Astrocyte of the hippocampus (primary cell): ENCODE results near the gene NFKBIL1.
"Not testable (repeated sequence)": the region's sequence is repeated elsewhere in the genome, so short reads cannot be mapped to it uniquely, and the experiment has no call there.

Experiments used
- DNase-seq: peaks from one replicate; pipeline ENCODE4 v3.0.0; 2011; ENCODE audit warnings: low read depth, low spot score

NFKBIL1 gene, protein sequence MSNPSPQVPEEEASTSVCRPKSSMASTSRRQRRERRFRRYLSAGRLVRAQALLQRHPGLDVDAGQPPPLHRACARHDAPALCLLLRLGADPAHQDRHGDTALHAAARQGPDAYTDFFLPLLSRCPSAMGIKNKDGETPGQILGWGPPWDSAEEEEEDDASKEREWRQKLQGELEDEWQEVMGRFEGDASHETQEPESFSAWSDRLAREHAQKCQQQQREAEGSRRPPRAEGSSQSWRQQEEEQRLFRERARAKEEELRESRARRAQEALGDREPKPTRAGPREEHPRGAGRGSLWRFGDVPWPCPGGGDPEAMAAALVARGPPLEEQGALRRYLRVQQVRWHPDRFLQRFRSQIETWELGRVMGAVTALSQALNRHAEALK

DNA sequence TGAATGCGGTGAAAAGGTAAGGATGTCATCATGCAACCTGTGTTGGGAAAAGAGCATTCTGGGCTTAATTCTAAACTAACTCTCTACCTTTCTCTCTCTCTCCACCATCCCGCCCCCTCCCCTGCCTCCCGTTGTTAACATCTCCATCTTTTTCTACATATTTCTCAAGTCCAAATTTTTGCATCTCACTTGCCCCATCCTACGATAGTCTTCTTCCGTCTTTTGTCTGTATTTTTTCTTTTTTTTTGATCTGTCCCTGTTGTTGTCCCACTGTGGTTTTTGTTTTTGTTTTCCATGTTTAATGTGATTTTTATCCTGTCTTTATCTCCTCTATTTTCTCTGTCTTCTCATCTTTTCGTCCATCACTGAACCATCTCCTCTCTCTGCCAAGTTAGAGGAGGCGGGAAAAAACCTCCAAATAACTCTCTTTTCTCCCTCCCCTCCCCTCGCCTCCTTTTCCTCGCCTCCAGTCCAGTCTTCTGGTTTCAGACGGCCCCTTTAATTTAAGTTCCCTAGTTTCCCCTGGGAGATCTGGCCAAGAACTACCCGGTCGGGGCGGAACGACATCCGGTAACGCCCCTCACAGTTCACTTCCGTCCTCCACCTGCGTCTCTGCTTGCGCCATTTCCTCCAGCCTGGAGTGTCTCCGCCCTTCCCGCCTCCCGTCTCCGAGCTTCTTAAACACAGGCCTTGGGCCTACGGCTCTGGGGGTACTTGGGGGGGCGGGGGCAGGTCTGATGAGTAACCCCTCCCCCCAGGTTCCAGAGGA, at the start of gene NFKBIL1:
Gene NFKBIL1 (plus strand): TSS at position 651 of the 769 bp plus-strand sequence. CDS start 87 bp downstream, at position 738.
- DNase-seq, result peak; percentile 98

DNA sequence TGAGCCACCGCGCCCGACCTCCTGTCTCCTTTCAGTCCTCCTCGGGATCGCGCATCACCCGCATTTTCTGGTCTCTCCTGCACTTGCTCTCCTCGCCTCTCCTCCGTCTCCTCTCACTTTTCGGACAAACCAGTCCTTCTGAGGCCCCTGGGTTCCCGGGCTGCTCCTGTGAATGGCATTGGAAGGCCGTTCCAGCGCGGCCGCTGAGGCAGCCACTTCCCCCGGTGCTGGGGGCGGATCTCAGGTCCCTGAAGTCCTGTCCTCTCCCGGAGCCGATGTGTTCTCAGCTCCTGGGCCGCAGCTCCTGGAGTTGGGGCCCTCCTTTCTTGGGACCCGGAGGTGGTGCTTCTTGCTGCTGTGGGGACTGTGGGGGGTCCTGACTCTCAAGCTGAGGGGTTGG, 48.7 kb upstream of the NFKBIL1 start:
- DNase-seq, result peak; percentile 29

DNA sequence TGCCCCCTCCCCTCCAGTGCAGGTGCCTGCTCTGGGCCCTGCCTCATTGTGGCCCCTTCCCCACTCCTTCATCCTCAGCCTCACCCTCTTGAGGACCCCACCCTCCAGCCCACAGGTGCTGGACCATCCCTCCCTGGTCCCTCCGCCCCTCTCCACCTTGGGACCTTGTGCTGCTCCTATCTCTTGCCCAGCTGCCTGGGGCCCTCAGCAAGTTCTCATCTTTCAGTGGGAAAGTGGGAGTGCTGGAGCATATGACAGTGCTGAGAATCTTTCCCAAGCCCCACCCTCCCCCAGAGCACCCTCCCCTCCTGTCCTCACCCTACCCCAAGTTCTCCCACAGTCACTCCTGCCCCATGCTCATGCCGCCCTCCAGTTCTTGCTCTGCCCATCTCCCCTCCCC, 47.8 kb upstream of the NFKBIL1 start:
- DNase-seq, result not testable (repeated sequence)

DNA sequence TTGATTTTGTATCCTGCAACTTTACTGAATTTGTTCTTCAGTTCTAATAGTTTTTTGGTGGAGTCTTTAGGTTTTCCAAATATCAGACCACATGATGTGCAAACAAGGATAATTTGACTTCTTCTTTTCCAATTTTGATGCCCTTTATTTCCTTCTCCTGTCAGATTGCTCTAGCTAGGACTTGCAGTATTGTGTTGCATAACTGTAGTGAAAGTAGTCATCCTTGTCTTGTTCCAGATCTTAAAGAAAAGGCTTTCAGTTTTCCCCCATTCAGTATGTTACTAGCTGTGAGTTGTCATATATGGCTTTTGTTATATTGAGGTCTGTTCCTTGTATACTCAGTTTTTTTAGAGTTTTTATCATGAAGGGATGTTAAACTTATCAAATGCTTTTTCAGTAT, 44.8 kb upstream of the NFKBIL1 start:
- no peak for DNase-seq

DNA sequence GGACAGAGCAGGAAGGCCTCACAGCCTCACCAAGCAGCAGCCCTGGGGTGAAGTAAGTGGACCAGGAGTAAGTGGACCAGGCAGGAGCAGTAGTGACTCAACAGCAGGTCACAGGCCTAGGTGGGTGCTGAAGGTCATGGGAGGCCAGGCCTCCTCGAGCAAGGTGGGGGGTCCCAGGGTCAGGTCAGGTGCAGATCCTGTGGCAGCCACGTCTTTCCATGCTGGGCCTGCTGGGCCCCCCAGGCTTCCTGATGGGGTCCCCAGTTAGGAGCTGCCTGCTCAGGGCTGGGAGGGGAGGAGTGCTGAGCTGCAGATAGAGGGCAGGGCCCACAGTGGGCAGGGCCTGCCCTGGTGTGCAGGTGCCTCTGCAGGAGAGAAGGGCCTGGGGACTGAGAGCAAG, 38.4 kb upstream of the NFKBIL1 start:
- not testable (repeated sequence) for DNase-seq

DNA sequence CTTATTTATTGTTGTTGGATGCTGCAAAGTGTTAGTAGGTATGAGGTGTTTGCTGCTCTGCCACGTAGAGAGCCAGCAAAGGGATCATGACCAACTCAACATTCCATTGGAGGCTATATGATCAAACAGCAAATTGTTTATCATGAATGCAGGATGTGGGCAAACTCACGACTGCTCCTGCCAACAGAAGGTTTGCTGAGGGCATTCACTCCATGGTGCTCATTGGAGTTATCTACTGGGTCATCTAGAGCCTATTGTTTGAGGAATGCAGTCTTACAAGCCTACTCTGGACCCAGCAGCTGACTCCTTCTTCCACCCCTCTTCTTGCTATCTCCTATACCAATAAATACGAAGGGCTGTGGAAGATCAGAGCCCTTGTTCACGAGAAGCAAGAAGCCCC, 37.4 kb upstream of the NFKBIL1 start:
- no peak for DNase-seq

DNA sequence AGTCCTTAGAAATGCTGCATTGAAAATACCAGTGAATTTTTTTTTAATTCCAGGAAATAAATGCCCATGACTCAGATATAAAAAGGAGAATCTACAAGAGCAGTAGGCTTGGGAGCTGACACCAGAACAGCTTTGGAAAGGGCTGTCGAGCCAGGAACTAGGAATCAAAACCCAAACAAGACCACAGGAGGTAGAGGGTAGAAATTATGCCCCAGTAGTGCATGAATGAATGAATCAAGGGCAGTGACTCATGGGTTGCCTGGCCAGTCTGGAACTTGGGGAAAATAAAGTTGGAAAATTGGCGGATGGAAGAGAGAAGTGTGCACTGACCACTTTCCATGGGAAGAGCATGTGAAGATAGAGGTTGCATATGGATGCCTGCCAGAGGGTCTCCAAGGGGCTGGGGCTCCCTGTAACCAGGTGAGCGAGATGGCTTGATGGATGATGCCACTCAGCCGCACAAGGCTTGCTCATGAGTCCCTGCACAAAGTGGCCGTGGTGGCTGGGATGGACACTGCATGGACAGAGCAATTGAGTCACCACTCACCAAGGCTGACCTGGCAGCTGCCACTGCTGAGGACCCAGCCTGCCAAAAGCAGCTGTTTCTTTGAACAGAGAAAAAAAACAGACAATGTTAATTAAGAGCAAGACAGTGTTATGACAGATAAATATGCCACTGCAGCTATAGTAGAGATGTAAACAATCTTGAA, 33.8 kb upstream of the NFKBIL1 start:
- no peak for DNase-seq

DNA sequence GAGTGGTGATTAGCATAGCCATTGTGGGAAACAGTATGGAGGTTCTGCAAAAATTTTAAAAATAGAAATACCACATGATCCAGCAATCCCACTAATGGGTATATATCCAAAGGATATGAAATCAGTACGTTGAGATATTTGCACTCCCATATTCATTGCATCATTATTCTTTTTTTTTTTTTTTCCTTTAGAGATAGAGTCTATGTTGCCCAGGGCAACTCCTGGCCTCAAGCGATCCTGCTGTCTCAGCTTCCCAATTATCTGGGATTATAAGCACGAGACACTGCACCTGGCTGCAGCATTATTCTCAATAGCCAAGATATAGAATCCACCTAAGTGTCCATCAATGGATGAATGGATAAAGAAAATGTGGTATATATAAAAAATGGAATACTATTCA, 25.6 kb upstream of the NFKBIL1 start:
- no peak for DNase-seq

DNA sequence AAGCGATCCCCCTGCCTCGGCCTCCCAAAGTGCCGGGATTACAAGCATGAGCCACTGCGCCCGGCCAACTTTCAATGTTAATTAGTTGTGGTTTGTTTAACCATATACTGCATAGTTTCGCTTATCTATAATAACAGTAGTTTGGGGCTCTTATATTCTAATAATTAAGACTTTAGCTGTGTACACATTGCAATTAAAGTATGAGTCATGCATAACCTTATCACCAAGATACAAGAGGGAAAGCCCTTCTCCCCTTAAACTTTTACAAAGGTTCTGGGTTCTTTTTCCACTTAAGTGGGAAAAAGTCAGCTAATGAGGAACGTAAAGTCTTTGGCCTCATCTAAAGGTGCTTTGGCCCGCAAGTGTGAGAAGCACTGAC, 21.9 kb upstream of the NFKBIL1 start:
- no peak for DNase-seq

DNA sequence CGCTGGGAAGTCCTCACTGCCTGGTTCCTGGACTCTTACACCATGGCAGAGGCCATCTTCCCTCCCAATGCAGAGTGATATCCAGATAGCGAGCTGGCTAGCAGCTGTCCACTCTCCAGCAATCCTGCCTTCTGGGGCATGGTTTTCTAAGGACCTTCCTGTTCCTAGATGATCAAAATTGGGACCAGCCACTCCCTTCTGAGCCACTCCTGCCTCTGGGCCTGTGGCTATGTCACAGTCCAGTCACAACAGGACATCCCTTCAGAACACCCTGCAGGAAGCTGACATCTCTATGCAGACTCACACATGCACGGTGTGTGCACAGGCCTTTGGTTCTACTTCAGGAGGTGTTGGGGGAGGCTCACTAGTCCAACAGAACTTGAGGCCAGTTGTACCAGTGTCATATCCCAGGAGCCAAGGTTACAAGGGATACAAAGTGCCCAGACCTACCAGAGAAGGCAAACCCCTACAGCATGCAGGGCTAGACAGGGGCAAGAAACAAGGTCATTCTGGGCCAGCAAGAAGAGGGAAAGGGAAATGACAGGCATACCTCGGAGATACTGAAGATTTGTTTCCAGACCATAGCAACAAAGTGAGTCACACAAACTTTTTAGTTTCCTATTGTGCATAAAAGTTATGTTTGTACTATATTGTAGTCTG, 21.3 kb upstream of the NFKBIL1 start:
- DNase-seq, result peak; percentile 15

DNA sequence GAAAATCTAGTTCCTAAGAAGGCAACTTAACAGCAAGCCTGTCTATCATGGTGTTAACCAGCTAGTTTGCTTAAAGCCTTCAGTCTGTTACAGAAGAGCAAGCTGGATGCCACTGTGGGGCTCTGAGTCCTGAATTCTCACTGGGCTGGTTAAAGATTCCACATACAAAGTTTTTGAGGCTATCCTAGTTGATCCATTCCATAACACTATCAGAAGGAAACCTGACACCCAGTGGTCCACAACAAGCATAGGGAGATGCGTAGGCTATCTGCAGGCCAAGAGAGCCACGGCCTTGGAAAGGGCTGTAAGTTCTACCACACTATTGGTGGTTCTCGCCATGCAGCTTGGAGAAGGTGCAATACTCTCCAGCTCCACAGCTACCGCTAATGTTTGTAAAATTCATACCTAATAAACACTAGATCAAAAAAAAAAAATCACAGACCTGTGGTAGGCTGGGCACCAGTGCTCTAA, 19.1 kb upstream of the NFKBIL1 start:
- DNase-seq, result no peak

DNA sequence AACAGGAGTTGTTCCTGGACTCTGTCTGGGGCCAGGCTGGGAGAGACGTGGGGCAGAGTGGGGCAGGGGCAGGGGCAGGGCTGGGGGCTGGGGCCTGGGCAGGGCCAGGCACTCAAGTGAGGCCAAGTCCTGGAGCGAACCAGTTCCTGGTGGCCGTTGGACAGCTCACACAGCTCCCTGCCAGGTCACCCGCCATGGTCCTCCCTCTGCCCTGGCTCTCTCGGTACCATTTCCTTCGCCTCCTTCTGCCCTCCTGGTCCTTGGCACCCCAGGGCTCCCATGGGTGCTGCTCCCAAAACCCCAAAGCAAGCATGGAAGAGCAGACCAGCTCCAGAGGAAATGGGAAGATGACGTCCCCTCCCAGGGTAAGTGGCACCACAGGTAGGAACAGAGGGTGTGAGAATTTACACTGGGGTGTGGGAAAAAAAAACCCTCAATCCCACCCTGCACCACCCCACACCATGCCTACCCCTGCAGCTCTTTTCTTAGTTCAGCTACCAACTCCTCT, 18.5 kb upstream of the NFKBIL1 start, which contains the start of gene MCCD1:
Gene MCCD1 (plus strand): TSS at position 142 of the 508 bp plus-strand sequence. CDS start 53 bp downstream, at position 195.
- no peak for DNase-seq

DNA sequence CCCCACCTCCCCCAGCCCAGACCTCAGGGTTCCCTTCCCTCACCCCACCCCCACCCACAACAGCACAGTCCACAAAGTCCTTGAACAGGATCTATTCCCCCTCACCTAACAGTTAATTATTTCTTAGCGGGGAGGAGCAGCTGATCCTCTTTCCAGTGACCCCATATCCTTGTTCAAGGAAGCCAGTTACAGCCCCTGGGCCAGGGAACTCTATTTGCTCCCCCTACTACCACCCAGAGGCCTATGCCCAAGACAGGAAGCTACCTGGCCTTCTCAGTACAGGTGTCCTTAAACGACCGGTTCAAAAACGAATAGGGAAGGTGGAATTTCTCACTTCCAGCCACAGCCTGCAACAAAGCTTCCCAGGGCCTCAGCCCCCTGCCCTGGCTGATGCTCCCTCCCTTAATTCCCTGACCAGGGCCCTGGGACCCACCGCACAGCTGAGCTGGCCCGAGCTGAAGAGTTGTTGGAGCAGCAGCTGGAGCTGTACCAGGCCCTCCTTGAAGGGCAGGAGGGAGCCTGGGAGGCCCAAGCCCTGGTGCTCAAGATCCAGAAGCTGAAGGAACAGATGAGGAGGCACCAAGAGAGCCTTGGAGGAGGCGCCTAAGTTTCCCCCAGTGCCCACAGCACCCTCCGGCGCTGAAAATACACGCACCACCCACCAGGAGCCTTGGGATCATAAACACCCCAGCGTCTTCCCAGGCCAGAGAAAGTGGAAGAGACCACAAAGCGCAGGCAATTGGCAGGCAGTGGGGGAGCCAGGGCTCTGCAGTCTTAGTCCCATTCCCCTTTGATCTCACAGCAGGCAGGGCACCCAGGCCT, 17.9 kb upstream of the NFKBIL1 start:
- peak; percentile 26 for DNase-seq

DNA sequence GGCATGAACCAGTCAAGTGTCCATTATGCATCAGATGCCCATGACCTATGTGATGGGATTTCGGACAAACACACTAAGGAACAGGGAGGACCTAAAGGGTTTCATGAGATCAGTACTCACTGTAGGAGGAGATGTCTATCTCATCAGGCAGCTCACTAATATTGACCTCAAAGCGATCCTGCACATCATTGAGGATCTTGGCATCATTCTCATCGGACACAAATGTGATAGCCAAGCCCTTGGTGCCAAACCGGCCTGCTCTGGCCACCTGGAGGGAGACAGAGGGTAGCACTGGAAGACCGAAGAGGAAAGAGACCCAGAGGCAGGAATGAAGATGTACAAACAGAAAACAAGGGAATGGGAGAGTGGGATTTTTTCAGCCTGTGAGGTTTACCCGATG, 16.7 kb upstream of the NFKBIL1 start:
- DNase-seq, result no peak

DNA sequence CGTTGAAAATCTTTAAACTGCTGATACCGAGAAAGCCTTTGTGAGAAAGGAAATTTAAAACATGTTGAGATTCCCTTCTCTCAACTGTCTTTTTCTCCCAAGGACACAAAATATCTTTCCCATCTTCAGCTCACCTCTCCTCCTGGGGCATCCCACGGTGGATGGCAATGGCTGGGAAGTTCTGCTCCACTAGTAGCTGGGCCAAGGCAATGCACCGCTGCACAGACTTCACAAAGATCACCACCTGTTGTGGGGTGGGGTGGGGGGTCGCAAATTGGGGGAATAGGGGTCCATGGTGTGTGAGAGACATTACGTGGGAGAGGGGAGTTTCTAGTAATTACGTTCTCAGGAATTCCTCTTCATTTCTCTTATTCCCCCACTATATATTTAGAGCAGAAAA, 16.2 kb upstream of the NFKBIL1 start:
- no peak for DNase-seq

DNA sequence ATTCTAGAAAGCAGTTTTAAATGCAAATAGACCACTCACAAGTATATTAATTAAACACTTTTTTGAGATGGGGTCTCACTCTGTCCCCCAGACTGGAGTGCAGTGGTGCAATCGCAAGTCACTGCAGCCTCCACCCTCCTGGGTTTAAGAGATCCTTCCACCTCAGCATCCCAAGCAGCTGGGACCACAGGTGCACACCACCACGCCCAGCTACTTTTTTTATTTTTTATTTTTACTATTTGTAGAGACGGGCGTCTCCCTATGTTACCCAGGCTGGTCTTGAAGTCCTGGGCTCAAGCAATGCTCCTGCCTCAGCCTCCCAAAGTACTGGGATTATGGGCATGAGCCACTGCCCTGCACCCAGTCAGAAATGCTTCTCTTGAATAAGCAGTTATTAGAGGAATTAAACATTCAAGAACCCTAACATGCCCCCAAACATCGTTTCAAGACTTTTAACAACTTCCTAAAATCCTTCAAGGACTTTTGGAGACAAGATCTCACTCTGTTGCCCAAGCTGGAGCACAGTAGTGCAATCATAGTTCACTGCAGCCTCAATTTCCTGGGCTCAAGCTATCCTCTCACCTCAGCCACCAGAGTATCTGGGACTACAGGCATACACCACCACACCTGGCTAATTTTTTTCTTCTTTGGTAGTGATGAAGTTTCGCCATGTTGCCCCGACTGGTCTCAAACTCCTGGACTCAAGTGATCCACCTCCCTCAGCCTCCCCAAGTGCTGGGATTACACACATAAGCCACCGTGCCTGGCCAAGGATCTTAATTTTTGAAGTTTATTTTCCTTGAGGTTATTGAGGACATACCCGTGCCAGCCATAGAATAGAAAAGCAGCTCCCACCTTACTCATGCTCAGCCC, 15.4 kb upstream of the NFKBIL1 start:
- no peak for DNase-seq

DNA sequence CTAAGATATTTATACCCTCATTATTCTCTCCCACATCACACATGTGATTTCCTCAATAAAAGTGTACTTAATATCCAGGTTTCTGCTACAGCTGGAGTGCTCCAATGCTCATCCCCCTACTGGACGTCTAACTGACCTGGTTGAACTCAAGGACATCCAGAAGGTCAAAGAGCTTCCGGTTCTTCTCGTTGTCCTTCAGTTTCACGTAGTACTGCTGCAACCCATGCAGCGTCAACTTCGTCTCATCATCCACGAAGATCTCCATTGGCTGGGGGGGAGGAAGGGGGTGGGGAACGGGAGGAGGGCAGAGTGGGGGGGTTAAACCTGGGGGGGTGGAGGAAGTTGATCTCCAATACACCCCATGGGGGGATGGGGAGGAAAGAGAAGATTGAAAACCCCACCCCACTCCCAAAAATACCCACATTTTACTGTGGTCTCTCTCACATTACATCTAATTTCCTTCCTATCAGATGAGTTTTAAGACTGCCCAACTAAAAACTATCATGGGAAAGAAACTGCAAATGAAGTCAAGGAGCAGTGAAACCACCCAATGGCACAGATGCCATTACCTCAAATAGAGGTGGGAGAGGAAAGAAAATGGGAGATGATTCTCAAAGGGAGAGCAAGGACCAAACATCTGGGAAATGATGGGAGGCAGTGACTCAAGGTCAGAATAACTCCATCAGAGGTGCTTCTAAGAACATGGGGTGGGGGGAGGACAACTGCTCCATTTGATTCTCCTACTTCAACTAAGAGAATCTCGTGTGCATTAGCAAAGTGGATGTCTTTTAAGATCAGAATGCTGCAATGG, 14.6 kb upstream of the NFKBIL1 start:
- DNase-seq, result no peak

DNA sequence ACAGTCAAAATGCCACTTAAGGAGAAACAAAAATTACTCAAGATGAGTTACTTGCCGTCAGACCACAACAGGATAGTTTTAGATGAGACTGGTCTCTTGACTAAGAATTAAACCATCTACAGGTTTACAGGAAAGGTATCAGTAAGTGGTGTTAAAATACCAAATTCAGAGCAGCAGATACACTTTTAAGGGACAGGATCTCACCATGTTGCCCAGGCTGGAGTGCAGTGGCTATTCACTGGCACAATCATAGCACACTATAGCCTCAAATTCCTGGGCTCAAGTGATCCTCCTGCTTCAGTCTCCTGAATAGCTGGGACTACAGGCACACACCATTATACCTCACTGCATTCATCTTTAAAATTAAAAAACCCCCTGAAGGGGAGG, 14.0 kb upstream of the NFKBIL1 start:
- DNase-seq, result no peak

DNA sequence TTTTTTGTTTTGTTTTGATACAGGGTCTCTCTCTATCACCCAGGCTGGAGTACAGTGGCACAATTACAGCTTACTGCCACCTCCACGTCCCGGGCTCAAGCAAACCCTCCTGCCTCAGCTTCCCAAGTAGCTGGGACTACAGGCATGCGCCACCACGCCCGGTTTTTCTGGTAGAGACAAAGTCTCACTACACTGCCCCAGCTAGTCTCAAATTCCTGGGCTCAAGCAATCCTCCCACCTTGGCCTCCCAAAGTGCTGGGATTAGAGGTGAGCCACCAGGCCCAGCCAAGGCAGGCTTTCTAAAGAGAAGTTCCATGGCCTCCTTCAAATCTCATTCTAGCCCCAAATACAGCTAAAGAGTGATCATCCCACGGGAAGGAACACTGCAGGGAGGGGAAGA, 13.4 kb upstream of the NFKBIL1 start:
- DNase-seq, result no peak
